ENCODE results near the gene BDKRB2.

Gene BDKRB2

GRCh38 chr14:96229315-96229714, 24.7 kb downstream of the BDKRB2 start (continued):
- no peak for TF ChIP-seq CREB5 (CRISPR knock-in tag; IDR thresholded peaks at IDR 0.05; ENCODE audit: low read depth)

- no peak for ATAC-seq
- TF ChIP-seq CSDC2 (CRISPR knock-in tag; IDR thresholded peaks at IDR 0.05) (no peak), RARB (CRISPR knock-in tag; IDR thresholded peaks at IDR 0.05) (no peak)
Observed at GRCh38 chr14:96231056-96231455, 26.4 kb downstream of the BDKRB2 start.

GRCh38 chr14:96231526-96232130, 27.0 kb downstream of the BDKRB2 start:
- TF ChIP-seq ZNF8 (CRISPR knock-in tag; IDR thresholded peaks at IDR 0.05) (no peak), OSR1 (CRISPR knock-in tag; IDR thresholded peaks at IDR 0.05) (no peak), TCF4 (CRISPR knock-in tag; IDR thresholded peaks at IDR 0.05; ENCODE audit: borderline replicate concordance) (no peak), TOX (CRISPR knock-in tag; IDR thresholded peaks at IDR 0.05; ENCODE audit: borderline replicate concordance) (no peak), CREB5 (CRISPR knock-in tag; IDR thresholded peaks at IDR 0.05; ENCODE audit: low read depth) (no peak), BACH2 (CRISPR knock-in tag; IDR thresholded peaks at IDR 0.05; ENCODE audit: borderline replicate concordance) (no peak), ZFP3 (CRISPR knock-in tag; IDR thresholded peaks at IDR 0.05) (no peak), ARNTL (CRISPR knock-in tag; IDR thresholded peaks at IDR 0.05; ENCODE audit: borderline replicate concordance, low read depth) (no peak), ZC3H10 (CRISPR knock-in tag; IDR thresholded peaks at IDR 0.05) (no peak), RARB (CRISPR knock-in tag; IDR thresholded peaks at IDR 0.05) (no peak), CSDC2 (CRISPR knock-in tag; IDR thresholded peaks at IDR 0.05) (no peak), SNAI2 (CRISPR knock-in tag; IDR thresholded peaks at IDR 0.05) (no peak), ZFP30 (CRISPR knock-in tag; IDR thresholded peaks at IDR 0.05) (no peak), TSHZ2 (CRISPR knock-in tag; IDR thresholded peaks at IDR 0.05) (no peak), GLIS3 (CRISPR knock-in tag; IDR thresholded peaks at IDR 0.05) (no peak), PPARA (CRISPR knock-in tag; IDR thresholded peaks at IDR 0.05; ENCODE audit: borderline replicate concordance) (no peak)
- no peak for ATAC-seq

- no peak for ATAC-seq
- TF ChIP-seq OSR1 (CRISPR knock-in tag; IDR thresholded peaks at IDR 0.05): no peak
- no peak for TF ChIP-seq ZFP30 (CRISPR knock-in tag; IDR thresholded peaks at IDR 0.05)
- no peak for TF ChIP-seq ZFP3 (CRISPR knock-in tag; IDR thresholded peaks at IDR 0.05)
- no peak for TF ChIP-seq ARNTL (CRISPR knock-in tag; IDR thresholded peaks at IDR 0.05; ENCODE audit: borderline replicate concordance, low read depth)
- TF ChIP-seq BACH2 (CRISPR knock-in tag; IDR thresholded peaks at IDR 0.05; ENCODE audit: borderline replicate concordance): no peak
- no peak for TF ChIP-seq ZNF70 (CRISPR knock-in tag; IDR thresholded peaks at IDR 0.05)
- no peak for TF ChIP-seq POU6F1 (CRISPR knock-in tag; IDR thresholded peaks at IDR 0.05; ENCODE audit: borderline replicate concordance, low read depth)
- no peak for TF ChIP-seq GLIS3 (CRISPR knock-in tag; IDR thresholded peaks at IDR 0.05)
- no peak for TF ChIP-seq PPARA (CRISPR knock-in tag; IDR thresholded peaks at IDR 0.05; ENCODE audit: borderline replicate concordance)
- no peak for TF ChIP-seq CSDC2 (CRISPR knock-in tag; IDR thresholded peaks at IDR 0.05)
- TF ChIP-seq PATZ1 (CRISPR knock-in tag; IDR thresholded peaks at IDR 0.05; ENCODE audit: borderline replicate concordance): no peak
- TF ChIP-seq TOX (CRISPR knock-in tag; IDR thresholded peaks at IDR 0.05; ENCODE audit: borderline replicate concordance): no peak
- no peak for TF ChIP-seq SNAI2 (CRISPR knock-in tag; IDR thresholded peaks at IDR 0.05)
- no peak for TF ChIP-seq ESRRG (CRISPR knock-in tag; IDR thresholded peaks at IDR 0.05)
- no peak for TF ChIP-seq TSHZ2 (CRISPR knock-in tag; IDR thresholded peaks at IDR 0.05)
- no peak for TF ChIP-seq CREB5 (CRISPR knock-in tag; IDR thresholded peaks at IDR 0.05; ENCODE audit: low read depth)
Observed at GRCh38 chr14:96232506-96232905, 27.9 kb downstream of the BDKRB2 start.

All from SK-N-SH treated with all-trans-retinoic acid at 6 μM for 48 hours (cell line).